Mucosa of gallbladder (tissue), 1 donor: Measurements from ENCODE around the gene CDH4. TPM values are rescaled to one million over a fixed set of nuclear protein-coding genes. Genes with fewer than 3 reads are reported as not detected.

Experiments
- DNase-seq: peaks from one replicate; pipeline ENCODE4 v3.0.0-alpha.2; 2020; ENCODE audit warnings: low spot score
- total RNA-seq: library from RNA; stranded (reverse); gene quantifications from one replicate; pipeline ENCODE4 v1.2.1, GENCODE V29; 2021
- donor health status: DM: no; HTN: no; CAD: no.

CDH4 gene
- total RNA-seq, 1 donor from 2014 or later = 3.5 TPM

DNA sequence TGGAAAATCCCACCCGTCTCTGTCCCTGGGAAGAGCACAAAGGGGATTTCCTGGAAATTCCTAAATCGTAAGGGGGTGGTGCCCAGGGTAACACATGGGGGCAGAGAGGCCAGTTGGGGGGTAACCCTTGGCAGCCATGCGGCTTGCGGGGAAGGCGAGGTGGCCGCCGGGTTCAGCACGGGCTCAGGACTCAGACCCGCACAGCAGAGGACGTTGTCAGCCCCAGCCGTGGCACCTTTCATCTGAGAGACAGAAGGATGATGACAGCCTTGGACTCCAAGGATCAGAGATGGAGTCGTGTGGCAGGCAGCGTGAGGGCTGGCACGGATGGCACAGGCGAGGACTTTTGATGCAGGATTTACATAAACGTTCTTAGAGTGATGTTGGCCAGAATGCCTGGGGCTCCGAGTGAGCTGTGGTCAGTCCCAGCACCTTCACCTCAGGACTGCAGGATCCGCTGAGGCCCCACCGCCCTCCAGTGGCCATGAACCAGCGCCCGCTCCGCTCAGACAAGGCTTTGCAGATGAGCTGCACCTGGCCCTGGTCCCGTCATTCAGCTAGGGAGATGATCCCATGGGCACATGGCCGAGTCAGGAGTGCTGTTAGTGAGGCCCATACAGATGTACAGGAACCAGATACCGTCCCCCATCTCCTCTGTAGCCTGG lies 623.3 kb downstream of the CDH4 start:
- no peak for DNase-seq

DNA sequence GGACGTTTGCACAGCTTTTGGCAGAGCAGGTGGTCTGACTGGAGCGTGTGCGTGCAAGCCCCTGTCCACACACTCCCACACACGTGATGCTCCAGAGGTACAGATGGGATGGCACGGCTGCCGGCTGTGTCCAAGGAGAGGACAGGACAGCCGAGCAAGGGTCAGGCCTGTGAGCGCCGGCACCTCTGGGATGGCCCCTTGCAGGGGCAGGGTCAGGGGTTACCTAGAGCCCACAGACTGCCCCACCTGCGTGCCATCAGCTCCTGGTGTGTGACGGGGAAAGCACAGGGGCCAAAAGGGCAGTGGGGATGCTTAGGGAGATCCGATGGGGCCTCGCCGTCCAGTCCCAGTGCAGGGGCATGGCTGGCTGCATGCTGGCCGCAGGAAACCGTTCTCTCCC lies 623.9 kb downstream of the CDH4 start:
- no peak for DNase-seq

DNA sequence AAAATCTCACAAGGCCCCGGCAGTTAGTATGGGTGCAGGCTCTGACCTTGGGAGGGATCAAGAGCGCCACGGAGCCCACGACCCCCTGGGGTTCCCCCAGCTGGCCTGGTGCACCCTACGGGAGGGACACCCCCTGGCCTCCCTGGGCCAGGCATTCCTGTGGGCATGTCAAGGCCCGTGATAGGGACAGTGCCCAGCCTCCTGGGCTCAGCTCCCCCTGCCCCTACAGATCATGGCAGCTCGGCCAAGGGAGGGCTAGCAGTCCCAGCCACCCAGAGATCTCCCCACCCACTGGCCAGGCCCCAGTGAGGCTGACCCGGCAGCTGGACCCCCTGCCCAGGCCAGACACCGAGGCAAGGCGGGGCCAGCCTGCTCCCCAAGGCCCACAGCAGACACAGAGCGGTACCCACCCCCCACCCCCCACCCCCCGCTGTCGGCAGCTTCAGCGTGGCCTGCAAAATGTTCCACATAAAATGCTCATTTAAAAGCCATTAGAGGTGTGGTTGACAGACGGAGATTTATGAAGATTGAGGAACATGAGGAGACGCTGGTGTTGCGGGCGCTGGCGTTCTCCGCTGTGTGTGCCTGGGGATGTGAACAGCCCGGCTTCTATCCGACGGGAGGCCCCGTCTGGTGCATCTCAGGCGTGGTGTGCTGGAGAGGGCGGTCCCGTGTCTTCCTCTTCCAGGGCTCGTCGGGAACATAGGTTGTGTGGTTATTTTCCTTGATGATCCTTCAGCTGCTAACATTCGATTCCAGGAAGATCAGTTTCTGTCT lies 625.1 kb downstream of the CDH4 start:
- DNase-seq = no peak

DNA sequence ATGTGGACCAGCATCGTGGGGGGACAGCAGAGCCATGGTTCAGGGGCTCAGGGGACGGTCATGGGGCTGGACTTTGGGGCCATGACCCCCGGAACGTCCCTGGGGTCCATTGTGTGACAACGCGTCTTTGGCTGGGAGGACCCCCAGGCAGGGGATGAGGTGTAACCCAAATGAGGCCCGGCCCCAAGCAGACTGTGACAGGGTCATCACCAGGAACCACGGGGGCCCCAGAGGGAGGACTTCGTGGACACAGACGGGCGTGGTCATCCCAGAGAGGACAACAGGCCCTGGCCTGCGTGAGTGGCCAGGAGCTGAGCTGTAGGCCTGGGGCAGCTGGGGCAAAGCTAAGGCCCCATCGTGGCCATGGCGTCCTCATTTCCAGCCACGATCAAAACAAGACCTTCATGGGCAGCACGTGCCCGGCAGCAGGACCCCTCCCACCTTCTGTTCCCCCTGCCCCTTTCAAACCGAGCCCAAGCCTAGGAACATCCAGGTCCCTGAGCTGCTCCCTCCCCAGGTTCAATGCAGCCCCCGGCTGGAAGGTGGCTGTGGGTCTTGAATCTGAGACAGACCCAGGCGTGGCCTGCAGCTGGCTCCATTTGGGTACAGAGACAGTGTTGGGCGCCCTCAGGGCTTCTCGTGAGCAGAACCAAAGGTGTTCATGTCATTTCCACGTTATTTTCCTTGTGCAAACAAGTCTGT lies 625.9 kb downstream of the CDH4 start:
- no peak for DNase-seq

DNA sequence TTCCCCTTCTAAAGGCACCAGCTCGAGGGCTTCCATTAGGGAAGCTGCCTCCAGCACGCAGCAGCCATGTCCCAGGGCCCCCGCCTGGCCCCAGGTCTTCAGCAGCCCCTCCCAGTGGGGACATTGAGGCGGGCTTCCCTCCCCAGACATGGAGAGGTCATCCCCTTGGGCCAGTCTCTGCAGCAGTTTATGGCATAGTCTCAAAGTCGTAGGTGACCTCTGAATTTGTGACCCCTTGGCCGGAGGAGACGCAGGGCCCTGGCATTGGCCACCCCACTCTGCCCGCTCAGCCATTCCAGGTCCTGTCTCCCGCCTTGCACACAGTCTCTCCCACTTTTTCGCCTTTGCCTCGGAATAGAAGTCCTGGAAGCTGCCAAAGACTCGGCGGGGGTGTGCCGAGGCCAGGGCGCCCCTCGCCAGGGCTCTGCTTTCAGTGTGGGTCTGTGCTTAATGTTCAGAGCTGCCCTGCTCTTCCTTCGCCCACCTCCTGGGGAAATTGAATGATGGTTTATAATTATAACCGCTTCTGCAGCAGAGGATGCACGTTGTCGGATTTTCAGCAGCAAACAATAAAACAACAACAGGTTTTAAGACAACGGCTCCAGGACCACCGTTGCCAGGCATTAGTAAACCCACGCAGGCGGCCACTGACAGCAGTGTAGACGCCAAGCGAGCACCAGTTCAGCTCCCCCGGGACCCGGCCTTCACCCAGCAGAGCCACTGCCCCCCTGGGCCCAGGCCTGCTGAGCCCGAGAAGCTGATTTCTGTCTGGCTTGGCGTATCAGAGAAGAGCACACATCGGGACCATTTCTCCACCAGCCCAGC lies 626.6 kb downstream of the CDH4 start:
- no peak for DNase-seq

DNA sequence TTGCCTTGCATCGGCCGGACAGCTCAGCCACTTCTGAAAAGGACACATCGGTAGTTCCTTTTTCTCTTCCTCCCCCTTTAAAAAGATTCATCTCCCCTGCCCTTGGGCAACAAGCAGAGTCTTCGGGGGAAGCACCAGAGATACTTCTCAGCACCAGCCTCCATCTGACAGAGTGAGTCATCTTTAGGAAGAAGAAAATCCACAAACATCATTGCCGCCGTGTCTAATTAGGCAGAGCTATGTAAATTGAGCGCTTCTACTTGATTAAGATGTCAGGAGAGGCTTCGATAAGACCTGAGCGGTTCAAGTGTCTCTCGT lies 627.2 kb downstream of the CDH4 start:
- no peak for DNase-seq

DNA sequence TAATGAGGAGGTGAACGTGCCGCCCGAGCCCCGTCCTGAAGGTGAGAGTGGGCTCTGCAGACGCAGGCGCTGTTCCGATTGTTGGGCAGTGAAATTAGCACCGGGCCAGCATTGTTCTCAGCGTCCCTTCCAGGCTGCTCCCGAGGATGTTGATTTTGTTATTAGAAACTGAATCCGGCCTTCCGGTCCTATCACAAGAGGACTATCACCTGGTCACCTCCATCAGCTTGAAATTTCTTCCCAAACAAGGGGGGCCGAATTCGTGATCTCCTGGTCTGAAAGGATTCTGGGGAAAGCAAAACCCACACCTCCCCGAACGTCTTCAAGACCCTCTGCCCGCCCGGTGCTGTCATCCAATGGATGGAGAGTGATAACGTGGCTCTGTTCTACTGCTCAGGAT lies 627.6 kb downstream of the CDH4 start:
- no peak for DNase-seq

DNA sequence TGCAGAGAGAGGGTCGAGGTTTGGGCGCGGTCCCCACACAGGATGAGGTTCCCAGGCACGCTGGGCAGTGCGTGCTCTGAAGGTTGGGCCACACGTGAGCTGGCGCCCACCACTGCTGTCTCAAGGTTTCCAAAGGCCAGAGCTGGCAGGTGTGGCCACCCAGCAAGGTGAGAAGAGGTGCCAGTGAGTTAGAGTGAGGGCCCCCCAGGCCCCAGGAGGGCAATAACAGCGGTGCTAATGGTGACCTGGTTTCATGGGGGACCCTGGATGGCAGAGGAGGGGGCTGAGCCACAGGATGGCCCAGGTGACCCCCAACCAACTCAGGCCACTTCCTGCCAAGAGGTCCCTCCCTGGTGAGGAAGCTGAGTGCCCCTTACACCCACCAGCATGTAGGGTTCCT lies 628.6 kb downstream of the CDH4 start:
- no peak for DNase-seq

DNA sequence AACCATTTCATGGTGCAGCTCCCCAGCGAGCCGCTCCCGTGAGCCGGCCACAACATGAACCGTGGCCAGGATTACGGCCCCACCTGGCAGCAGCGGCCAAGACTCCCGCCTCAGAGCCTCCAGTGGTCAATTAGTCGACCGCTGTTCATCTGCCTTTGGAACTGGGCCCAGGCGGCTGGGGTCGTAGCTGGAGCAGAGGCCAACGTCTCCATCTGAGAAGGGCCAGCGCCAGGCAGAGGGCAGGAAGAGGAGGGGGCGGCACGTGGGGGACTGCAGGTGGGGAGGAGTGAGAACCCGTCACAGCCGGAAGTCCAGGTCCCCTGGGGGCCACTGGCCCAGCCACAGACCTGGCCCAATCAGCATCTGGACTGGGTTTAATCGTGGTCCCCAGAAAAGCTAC lies 629.4 kb downstream of the CDH4 start:
- DNase-seq = no peak

DNA sequence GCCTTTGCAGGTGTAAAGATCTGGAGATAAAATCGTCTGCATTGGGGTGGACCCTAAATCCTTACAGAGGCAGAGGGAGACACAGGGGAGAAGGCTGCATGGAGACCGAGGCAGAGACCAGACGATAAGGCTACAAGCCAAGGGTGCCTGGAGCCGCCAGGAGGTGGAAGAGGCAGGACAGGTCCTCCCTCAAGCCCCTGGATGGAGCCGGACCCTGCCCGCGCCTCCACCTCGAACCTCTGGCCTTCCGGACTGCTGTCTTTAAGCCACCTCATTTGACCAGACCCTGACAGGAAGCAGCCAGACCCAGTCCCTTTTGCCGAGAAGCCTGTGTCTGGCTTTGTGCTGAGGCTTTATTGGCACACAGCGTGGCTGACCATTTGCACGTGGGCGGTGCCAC lies 629.8 kb downstream of the CDH4 start:
- no peak for DNase-seq

DNA sequence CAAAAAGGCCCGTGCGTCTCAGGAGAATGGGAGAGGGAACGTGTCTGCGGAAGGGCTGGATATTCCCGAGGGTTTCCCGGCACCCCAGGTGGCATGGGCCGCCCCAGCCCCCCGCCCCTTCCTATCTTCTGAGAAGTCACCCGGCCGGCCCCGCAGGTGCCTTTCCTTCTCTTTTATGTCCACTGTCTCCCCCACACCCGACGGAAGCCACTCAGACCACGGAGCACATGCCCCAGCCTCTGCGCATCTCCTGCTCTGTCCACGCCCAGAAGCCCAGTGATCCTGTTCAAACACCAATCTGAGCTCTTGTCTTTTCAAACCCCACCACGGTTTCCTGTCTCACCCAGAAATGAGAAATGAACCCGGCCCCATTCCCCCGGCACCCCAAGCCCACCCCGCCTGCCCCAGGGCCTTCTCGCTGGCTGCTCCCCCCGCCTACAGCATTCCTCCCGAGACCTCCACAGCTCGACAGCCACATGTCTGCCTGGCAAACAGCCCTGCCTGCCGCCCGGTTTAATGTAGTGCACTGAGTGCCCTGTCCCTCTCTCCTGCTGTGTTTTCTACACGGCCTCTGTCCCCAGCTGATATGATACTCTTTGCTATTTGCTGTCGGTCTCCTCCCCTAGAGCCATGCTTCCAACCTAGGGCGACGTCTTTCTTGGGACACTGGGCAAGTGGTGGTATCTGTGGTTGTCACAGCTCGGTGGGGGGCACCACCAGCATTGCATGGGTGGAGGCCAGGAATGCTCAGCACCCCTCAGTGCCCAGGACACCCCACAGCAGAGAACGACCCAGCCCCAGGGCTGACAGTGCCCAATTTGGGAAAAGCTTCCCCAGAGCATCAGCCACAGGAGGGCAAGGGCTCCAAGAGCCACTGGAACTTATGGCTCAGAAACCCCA lies 630.9 kb downstream of the CDH4 start:
- no peak for DNase-seq

DNA sequence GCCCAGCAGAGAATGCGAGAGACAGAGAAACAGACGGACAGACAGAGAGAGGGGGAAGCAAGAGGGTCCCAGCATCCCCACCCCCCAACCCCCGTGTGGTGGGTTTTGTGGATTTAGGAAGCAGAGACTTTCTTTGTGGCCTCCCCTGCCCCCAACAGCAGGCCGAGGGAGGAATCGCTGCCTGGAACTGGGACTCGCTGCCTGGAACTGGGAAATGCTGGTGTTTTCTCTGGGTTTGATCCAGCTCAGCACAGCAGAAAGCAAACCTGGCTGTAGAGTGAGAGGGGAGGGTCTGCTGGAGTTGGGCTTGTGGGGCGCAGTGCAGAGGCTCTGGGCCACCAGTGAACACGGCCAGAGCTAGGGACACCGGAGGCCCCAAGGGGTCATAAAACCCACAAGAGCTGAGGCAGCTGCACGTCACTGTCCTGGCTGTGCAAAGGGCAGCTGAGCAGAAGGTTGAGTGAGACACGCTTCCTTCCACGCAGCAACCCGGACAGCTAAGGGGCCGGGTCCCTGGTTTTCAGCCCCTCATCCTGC lies 631.9 kb downstream of the CDH4 start:
- no peak for DNase-seq

DNA sequence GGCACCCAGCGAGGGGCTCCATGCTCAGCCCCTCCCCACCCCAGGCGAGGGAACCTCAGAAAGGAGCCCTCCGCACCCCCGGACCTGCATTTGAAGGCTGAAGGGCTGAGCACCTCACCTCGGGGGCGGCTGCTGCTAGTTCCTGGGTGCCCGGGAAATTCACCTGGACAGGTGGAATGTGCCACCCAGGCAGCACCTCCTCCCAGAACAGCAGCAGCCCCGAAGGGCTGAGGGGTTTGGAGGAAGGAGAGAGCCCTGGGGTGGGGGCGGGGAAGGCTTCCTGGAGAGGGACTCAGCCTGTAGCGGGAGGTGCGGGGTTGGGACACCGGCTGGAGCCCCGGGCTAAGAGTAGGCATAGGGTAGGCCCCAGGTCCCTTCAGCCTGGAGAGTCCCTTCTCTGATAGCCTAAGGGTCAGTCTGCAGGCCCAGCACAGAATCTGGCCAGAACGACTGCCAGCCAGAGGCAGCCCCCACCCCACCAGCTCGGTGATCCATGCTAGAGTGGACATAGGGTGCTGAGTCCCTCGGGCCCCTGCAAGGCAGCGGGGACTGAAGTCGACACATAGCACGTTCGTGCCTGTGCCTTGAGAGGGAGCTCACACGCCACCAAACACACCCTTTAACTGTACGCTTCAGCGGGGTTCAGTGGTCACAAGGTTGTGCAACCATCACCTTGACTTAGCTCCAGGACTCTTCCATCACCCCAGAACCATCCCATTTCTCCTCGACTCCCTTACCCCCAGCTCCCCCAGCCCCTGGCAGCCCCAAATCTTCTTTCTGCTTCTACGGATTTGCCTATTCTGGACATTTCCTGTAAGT lies 632.7 kb downstream of the CDH4 start:
- no peak for DNase-seq

DNA sequence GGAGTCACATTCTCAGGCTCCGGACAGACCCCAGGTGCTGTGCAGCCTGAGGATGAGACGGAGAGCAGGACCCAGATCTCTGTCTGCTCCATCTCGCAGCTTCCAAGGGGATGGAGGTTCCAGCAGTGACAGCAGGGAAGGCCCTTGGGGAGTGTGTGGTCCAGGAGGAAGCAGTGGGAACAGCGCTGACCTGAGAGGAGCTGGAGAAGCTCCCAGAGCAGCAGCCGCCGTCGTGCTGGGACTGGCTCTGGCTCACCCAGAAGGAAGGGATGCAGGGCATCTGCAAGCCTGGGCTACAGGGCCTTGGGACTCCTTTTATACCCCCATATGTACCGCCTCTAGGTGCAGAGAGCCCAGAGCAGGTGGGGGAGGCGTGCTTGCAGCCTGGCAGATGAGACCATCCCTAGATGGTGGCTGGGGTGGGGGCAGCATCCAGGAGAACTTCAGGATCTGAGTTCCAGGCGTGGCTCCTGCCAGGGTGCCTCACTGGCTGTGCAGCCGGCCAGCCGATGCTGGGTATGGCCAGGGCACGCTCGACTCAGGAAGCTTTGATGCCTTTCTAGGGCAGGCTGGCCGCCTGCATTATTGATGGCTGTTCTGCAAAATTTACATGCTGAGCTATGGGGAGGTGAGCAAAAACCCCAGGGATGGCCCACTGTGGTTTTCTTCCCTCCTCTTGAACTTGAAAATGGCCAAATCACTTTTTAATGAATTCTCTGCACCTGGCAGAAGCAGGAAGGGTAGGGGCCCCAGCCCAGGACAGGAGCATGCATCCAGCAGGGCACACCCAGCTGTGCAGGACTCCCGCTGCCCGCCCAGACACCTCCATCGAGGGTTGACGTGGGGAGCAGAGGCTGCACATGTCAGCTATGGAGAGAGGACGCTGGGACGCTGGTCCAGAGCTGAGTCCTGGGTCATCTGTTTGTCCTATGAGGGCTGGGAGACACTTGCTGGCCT lies 634.0 kb downstream of the CDH4 start:
- DNase-seq = no peak

DNA sequence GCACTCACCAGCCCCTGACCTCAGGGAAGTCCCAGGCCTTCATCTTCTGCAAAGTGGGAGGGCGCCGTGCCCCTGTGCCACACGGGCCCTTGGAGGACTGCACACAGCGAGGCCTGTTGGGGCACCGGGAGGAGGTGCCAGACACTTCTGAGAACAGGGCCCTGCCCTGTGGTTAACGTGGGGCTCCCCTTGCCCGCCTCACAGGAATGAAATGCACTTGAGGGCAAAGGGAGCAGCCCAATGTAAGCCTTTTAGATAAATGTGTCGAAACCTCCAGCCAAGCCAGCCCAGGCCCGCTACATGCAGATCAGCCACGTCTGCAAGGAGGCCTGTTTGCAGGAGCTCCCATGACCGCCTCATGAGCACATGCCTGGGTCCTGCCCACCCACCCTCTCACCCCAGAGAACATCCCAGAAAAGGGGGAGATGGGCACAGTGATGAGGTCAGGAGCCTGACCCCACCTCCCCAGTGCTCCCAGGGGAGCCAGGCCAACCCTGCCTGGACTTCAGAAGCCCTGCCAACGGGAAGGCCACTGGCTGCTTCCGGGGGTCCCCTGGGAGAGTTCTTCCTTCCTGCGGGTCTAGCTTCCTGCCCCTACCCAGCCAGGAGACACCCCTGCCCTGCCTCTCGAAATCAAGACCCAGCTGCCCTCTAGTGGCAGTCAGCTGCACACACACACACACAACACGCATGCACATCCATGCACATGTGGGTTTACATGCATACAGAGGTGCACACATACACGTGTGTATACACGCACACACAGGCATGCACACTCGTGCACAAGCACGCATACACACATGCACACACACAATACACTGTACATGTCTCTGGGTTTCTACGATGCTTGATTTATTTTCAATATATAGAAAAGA lies 634.9 kb downstream of the CDH4 start:
- DNase-seq = no peak

DNA sequence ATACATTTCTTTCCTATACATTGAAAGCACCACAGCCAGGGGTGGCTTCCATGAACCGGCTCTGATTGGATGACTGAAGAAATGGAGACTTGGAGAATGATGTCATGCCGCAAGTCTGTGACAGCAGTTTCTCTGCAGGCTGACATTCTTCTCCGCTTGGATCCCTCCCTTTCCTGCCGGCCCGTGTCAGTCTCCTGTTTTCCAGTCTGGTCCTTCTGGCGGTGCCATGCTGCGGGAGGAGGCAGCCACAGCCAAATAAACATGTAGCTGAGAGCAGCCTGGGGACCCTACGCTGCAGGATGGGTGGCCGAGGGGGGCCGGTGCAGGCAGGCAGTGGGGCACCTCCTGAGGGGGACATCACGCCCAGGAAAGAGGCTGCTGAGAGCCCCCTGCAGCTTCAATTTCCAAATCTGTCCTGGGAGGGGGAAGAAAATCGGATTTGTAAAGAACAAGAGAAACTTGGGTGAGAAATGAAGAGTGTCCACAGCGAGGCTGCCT lies 635.6 kb downstream of the CDH4 start:
- DNase-seq = no peak

DNA sequence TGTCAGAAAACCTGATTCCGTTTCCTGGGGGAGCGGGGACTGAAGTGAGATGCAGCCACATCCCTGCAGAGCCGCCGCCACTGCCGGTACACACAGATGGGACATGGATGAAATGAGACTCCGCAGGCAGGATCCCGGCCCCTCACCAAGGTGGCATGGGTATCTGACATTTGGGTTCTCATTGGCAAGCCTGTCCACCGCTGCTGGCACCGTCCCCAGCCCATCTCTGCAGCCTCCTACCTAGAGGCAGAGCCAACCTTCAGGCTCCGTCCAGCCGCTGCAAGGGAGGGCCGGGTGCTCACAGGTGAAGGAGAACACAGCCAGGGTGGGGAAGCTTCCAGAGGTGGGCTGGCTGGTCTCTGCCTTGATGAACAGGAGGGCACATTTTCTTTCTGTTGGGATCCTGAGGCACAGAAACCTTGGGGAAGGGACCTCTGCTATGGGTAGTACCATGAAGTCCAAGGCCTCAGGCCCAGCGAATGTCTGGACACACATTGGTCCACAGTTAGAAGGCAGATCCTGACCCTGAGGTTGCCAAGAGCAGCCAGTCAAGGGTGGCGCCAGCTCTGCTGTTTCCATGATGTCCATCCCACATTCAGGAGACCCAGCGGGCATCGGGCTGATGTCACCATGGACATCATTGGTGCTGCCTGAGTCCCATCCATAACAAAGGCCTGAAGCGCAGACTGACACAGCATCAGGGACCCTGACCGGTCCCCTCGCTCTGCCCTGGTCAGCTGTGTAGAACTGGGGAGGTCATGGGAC lies 636.2 kb downstream of the CDH4 start:
- DNase-seq = no peak
